ENCODE measurements around the gene PDZRN4. TPM values are rescaled to one million over a fixed set of nuclear protein-coding genes. Genes with fewer than 3 reads are reported as not detected.

PDZRN4 gene
- total and polyA plus RNA-seq, 9 donors = 1.5 to 5.0 (median 2.9) TPM

DNA sequence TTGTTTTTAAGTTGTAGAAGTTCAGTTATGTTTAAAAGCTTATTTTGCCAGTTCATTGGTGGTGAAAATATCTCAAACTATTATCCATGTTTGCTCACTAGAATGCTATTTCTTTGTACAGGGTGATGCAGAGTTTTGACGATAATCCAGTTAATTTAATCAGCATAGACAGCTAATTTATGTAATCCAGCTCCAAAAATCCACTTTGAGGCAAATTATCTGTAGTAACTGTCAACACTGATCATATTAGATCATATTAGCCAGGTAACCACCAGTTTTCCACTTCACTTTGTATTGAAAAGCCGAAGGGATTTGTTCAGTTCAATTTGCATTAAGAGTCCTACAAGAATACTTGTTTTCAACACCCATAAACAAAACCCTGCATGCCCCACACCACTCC is 378.6 kb downstream of the PDZRN4 start:
- Histone ChIP-seq H3K27me3 (ENCODE audit: control insufficient read depth, insufficient read depth, low read length) (no peaks in the 10 kb centered on the region), H3K9me3 (replicated peaks; ENCODE audit: control insufficient read depth, low read depth, low read length) (no peaks in the 10 kb centered on the region), H3K4me1 (ENCODE audit: control insufficient read depth, insufficient read depth, low read length) (no peaks in the 10 kb centered on the region), H3K4me3 (ENCODE audit: low read length) (no peak overlapping the region), H3K36me3 (ENCODE audit: control insufficient read depth, insufficient read depth, low read length) (no peaks in the 10 kb centered on the region), H3K27ac (ENCODE audit: low read length) (no peak overlapping the region)
- 67% methylated on average over 1 of the region's 2 CpGs for WGBS (ENCODE audit: insufficient coverage)
- DNase-seq = no peak

DNA sequence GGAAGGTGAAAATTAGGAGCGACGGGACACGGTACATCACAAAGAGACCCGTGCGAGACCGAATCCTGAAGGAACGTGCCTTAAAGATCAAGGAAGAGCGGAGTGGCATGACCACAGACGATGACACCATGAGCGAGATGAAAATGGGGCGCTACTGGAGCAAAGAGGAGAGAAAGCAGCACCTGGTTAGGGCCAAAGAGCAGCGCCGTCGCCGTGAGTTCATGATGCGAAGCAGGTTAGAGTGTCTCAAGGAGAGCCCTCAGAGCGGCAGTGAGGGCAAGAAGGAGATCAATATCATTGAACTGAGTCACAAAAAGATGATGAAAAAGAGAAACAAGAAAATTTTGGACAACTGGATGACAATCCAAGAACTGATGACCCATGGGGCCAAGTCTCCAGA is 385.3 kb downstream of the PDZRN4 start:
- Histone ChIP-seq H3K36me3 (ENCODE audit: control insufficient read depth, insufficient read depth, low read length) (no peaks in the 10 kb centered on the region), H3K4me3 (ENCODE audit: low read length) (no peak overlapping the region), H3K9me3 (replicated peaks; ENCODE audit: control insufficient read depth, low read depth, low read length) (no peaks in the 10 kb centered on the region), H3K27me3 (ENCODE audit: control insufficient read depth, insufficient read depth, low read length) (no peaks in the 10 kb centered on the region), H3K27ac (ENCODE audit: low read length) (no peak overlapping the region), H3K4me1 (ENCODE audit: control insufficient read depth, insufficient read depth, low read length) (no peaks in the 10 kb centered on the region)
- WGBS (ENCODE audit: insufficient coverage) = 97% methylated on average over 17 of the region's 17 CpGs
- no peak for DNase-seq

DNA sequence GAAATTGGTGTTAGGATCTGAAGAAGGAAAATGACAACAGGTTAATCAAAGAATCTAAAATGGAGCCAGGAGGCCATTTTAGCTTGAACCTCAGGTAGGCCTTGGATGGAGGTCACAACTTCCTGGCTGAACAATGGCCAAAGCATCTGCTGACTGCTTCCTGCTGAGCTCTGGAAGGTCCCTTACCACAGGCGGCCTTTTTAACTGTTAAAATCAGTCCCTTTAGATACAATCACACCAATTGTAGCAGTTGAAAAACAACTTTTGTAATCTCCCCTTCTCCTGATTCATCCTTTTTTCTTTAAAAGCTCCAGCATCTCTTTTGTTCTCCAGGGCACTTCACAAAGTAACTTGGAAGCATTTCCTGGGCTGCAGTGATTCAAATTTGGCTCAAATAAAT is 388.8 kb downstream of the PDZRN4 start:
- H3K9me3 ChIP-seq (replicated peaks; ENCODE audit: control insufficient read depth, low read depth, low read length) = no peaks in the 10 kb centered on the region
- WGBS (ENCODE audit: insufficient coverage) = 70% methylated on average over 1 of the region's 1 CpG
- H3K27me3 ChIP-seq (ENCODE audit: control insufficient read depth, insufficient read depth, low read length) = no peaks in the 10 kb centered on the region
- no peak overlapping the region for H3K27ac ChIP-seq (ENCODE audit: low read length)
- no peak for DNase-seq
- H3K4me1 ChIP-seq (ENCODE audit: control insufficient read depth, insufficient read depth, low read length) = peaks cover 4% of the 10 kb centered on the region
- no peaks in the 10 kb centered on the region for H3K36me3 ChIP-seq (ENCODE audit: control insufficient read depth, insufficient read depth, low read length)
- no peak overlapping the region for H3K4me3 ChIP-seq (ENCODE audit: low read length)

DNA sequence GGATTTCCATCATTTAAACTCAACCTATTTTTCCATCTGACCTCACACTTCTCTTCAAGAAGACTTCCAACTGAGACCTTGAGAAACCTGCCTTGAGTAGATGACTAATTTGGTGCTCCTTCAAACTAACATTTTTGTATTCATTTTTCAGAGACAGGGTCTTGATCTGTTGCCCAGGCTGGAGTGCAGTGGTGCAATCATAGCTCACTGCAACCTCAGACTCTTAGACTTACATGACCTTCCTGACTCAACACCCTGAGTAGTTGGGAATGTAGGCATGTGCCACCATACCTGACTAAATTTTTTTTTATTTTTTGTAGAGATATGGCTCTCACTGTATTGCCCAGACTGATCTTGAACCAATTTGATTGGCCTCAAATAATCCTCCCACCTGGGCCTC is 389.9 kb downstream of the PDZRN4 start:
- H3K9me3 ChIP-seq (replicated peaks; ENCODE audit: control insufficient read depth, low read depth, low read length) = no peaks in the 10 kb centered on the region
- no peak overlapping the region for H3K27ac ChIP-seq (ENCODE audit: low read length)
- H3K4me3 ChIP-seq (ENCODE audit: low read length) = no peak overlapping the region
- no peaks in the 10 kb centered on the region for H3K27me3 ChIP-seq (ENCODE audit: control insufficient read depth, insufficient read depth, low read length)
- no peaks in the 10 kb centered on the region for H3K36me3 ChIP-seq (ENCODE audit: control insufficient read depth, insufficient read depth, low read length)
- DNase-seq = no peak
- H3K4me1 ChIP-seq (ENCODE audit: control insufficient read depth, insufficient read depth, low read length) = peaks cover 4% of the 10 kb centered on the region

DNA sequence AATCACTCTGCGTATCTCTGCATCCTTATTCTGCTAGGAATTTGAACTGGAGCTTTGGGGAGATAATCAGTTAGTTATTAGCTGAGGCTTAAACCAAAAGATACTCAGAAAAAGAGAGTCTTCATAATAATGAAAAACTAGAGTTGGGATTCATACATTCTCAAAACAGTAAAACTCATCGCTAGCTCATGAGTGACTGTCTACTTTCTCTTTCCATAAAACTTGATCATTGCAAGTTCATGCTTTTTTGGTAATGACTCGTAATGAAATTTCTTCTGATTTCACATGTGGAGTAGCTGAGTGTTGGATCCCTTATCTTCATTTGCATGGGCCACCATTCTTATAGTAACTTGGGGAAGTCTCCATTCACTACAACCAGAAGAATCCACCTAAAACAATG is 397.7 kb downstream of the PDZRN4 start:
- H3K36me3 ChIP-seq (ENCODE audit: control insufficient read depth, insufficient read depth, low read length) = no peaks in the 10 kb centered on the region
- no peaks in the 10 kb centered on the region for H3K27me3 ChIP-seq (ENCODE audit: control insufficient read depth, insufficient read depth, low read length)
- H3K9me3 ChIP-seq (replicated peaks; ENCODE audit: control insufficient read depth, low read depth, low read length) = no peaks in the 10 kb centered on the region
- no peak for DNase-seq
- no peak overlapping the region for H3K4me3 ChIP-seq (ENCODE audit: low read length)
- H3K4me1 ChIP-seq (ENCODE audit: control insufficient read depth, insufficient read depth, low read length) = no peaks in the 10 kb centered on the region
- H3K27ac ChIP-seq (ENCODE audit: low read length) = no peak overlapping the region
- WGBS (ENCODE audit: insufficient coverage) = no CpG with 5 or more reads among the region's 3 CpGs

DNA sequence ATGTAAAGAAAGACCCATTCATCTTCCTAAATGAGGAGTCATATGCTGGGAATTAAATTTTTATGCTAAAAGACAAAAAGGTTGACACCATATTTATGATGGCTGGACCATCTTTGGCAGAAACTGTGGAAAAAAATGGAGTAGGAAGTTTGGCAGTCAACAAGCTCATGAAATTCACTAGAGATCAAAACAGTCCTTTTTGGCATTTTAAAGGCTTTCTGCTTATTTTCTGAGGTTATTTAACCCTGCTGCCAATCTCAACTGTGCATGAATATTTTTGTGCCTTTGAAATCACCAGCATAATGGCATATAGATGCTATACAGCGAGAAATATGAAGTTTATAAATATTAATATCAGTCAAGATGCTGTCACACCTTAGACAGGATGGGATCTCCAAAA is 399.5 kb downstream of the PDZRN4 start:
- Histone ChIP-seq H3K4me1 (ENCODE audit: control insufficient read depth, insufficient read depth, low read length) (no peaks in the 10 kb centered on the region), H3K4me3 (ENCODE audit: low read length) (no peak overlapping the region), H3K27ac (ENCODE audit: low read length) (no peak overlapping the region), H3K27me3 (ENCODE audit: control insufficient read depth, insufficient read depth, low read length) (no peaks in the 10 kb centered on the region), H3K9me3 (replicated peaks; ENCODE audit: control insufficient read depth, low read depth, low read length) (no peaks in the 10 kb centered on the region), H3K36me3 (ENCODE audit: control insufficient read depth, insufficient read depth, low read length) (no peaks in the 10 kb centered on the region)
- peak; percentile 12 for DNase-seq
- no CpG with 5 or more reads among the region's 1 CpG for WGBS (ENCODE audit: insufficient coverage)

DNA sequence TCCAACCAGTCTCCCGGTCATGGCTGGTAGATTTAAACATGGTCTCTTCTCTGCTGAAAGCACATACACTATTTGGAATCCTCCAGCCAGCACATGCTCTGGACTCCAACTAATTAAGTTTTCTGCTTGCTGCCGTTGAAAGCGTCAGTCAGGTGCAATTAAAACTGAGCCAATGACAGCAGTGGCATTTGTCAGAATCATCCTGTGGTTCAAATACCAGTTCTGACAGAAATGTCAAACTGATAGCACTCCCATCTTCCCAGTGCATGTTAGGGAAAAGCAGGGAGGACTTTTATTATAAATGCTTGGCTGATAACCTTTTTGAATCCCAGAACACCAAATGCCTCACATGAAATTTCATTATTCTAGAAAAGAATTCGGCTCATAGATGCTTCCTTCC is 401.8 kb downstream of the PDZRN4 start:
- Histone ChIP-seq H3K27ac (ENCODE audit: low read length) (no peak overlapping the region), H3K27me3 (ENCODE audit: control insufficient read depth, insufficient read depth, low read length) (no peaks in the 10 kb centered on the region), H3K4me3 (ENCODE audit: low read length) (no peak overlapping the region), H3K4me1 (ENCODE audit: control insufficient read depth, insufficient read depth, low read length) (no peaks in the 10 kb centered on the region), H3K36me3 (ENCODE audit: control insufficient read depth, insufficient read depth, low read length) (no peaks in the 10 kb centered on the region), H3K9me3 (replicated peaks; ENCODE audit: control insufficient read depth, low read depth, low read length) (no peaks in the 10 kb centered on the region)
- WGBS (ENCODE audit: insufficient coverage) = 73% methylated on average over 3 of the region's 4 CpGs
- DNase-seq = no peak

DNA sequence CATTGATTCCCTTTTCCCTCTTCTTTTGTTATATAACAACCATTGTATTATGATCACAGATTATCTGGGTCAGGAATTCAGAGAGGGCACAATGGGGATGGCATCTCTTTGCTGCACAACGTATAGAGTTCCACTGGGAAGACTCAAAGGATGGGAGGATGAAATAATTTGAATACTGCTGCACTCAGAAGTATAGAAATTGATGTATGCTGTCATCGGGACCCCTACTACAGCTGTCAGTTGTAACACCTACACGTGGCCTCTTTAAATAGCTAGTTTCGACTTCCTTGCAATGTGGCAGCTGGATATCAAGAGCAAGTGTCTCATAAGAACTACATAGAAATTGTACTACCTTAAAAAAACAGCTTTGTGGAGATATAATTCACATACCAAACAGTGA is 408.1 kb downstream of the PDZRN4 start:
- no peaks in the 10 kb centered on the region for H3K9me3 ChIP-seq (replicated peaks; ENCODE audit: control insufficient read depth, low read depth, low read length)
- no peaks in the 10 kb centered on the region for H3K27me3 ChIP-seq (ENCODE audit: control insufficient read depth, insufficient read depth, low read length)
- H3K4me3 ChIP-seq (ENCODE audit: low read length) = no peak overlapping the region
- H3K36me3 ChIP-seq (ENCODE audit: control insufficient read depth, insufficient read depth, low read length) = no peaks in the 10 kb centered on the region
- H3K4me1 ChIP-seq (ENCODE audit: control insufficient read depth, insufficient read depth, low read length) = no peaks in the 10 kb centered on the region
- DNase-seq = no peak
- no CpG with 5 or more reads among the region's 4 CpGs for WGBS (ENCODE audit: insufficient coverage)
- H3K27ac ChIP-seq (ENCODE audit: low read length) = no peak overlapping the region

DNA sequence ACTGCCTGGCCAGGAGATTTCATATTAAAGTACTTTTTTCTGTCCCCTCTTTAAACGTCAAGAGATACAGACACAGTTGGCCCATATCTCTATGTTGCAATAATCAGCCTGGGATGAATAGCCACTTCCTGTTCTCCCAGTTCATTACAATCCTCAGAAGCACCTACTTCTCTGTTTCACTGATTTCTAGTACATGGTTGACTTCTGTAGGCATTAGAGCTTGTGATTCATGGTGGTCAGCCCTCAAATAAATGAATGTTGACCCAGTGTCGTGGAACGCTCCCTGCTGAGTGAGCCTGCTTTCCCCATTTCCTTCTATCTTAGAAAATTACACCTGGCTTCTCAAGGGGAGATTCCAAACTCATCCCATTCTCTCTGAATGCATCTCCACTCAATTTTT is 416.7 kb downstream of the PDZRN4 start:
- Histone ChIP-seq H3K4me1 (ENCODE audit: control insufficient read depth, insufficient read depth, low read length) (peaks cover 2% of the 10 kb centered on the region), H3K27me3 (ENCODE audit: control insufficient read depth, insufficient read depth, low read length) (no peaks in the 10 kb centered on the region), H3K36me3 (ENCODE audit: control insufficient read depth, insufficient read depth, low read length) (no peaks in the 10 kb centered on the region), H3K9me3 (replicated peaks; ENCODE audit: control insufficient read depth, low read depth, low read length) (no peaks in the 10 kb centered on the region), H3K27ac (ENCODE audit: low read length) (no peak overlapping the region), H3K4me3 (ENCODE audit: low read length) (no peak overlapping the region)
- 73% methylated on average over 2 of the region's 3 CpGs for WGBS (ENCODE audit: insufficient coverage)
- no peak for DNase-seq

DNA sequence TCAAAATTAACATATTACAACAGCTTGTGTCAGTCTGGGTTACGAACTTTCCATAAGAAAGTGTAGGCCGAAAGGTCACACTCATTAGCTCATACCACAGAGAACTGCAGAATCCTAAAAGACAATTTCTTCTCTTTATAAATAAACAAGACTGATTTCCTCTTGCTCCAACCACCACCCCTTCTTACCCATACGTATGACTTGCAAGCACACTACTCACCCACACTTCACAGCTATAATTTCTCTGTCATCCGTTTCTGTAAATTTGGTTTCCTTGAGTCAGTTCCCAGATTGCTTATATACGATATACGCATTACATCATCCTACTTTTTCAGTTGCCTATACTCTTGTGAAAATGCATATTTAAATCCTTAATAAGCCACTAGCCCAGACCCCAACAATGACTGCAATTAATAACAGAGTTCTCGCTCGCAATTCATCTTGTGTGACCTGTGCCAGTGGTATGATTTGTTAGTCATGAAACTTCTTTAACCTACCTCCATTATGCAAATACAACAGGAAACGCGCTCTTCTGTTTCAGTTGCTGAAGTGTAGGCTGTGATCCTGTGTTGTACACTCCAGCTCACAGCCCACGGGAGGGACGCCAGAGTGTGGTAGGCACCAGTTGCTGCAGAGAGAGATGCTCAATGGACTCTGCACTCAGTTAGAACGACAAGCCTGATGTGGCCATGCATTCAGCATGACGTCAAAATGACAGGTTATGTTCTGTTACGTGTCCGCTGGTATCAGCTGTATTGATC is 417.6 kb downstream of the PDZRN4 start:
- no peaks in the 10 kb centered on the region for H3K27me3 ChIP-seq (ENCODE audit: control insufficient read depth, insufficient read depth, low read length)
- DNase-seq = no peak
- H3K4me3 ChIP-seq (ENCODE audit: low read length) = no peak overlapping the region
- no peak overlapping the region for H3K27ac ChIP-seq (ENCODE audit: low read length)
- no peaks in the 10 kb centered on the region for H3K9me3 ChIP-seq (replicated peaks; ENCODE audit: control insufficient read depth, low read depth, low read length)
- 74% methylated on average over 10 of the region's 16 CpGs for WGBS (ENCODE audit: insufficient coverage)
- peaks cover 2% of the 10 kb centered on the region for H3K4me1 ChIP-seq (ENCODE audit: control insufficient read depth, insufficient read depth, low read length)
- no peaks in the 10 kb centered on the region for H3K36me3 ChIP-seq (ENCODE audit: control insufficient read depth, insufficient read depth, low read length)

Data from muscle of leg (tissue), 11 donors.